ENCODE data around the gene PEAK1.
"Not testable (repeated sequence)": the region's sequence is repeated elsewhere in the genome, so short reads cannot be mapped to it uniquely, and the experiment has no call there.

The PEAK1 gene

DNA sequence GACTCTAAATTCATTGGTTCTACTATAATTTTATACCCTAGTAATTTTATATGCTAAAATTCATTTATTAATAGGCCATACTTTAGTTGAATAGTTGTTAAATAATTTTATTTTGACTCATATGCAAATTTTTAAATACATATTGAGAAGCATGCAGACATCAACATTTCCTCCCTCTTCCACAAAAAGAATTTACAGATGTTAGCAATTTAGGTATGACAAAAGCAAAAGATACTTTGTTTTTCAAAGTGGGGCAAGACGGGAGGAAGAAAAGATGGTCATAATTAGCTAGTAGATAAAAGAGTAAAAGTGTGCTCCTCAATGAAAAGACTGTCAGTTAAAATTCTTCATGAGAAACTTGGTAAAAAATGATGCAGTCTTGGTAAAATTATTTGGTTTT is 200.1 kb downstream of the PEAK1 start:
- DNase-seq = no peak

DNA sequence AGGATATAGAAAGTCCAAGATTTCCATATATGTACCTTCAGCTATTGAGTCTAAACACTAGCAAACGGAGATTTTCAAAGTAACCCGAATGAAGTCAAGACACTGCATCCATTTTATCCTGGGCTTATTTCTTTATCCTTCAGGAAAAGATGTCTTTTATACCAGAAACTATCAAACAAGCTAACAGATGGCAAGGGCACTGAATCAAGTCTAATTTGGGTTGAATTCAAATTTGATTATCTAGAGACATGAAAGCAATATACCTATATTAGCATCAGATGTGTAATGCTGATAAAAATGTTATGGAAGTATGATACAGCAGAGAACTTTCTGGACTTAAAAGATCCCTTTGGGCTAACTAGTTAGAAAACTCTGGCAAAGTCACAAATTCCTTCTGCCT is 210.7 kb downstream of the PEAK1 start:
- no peak for DNase-seq

DNA sequence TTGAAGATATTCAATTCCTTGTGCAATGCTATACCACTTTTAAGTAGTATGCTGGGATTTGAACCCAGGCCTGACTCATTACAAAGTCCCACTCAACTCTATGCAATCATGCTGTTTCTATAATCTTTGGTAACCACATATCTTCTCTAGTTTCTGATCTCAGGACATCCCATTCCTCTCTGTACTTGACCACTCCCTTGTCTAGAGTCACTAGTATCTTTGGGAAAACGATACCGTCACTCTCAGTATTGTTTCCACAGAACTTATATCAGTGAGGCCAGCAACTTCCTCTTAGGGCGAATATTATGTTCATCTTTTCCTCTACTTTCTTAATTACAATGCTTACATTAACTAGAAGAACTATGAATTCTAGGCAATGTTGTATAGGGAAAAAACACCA is 211.7 kb downstream of the PEAK1 start:
- DNase-seq = no peak

DNA sequence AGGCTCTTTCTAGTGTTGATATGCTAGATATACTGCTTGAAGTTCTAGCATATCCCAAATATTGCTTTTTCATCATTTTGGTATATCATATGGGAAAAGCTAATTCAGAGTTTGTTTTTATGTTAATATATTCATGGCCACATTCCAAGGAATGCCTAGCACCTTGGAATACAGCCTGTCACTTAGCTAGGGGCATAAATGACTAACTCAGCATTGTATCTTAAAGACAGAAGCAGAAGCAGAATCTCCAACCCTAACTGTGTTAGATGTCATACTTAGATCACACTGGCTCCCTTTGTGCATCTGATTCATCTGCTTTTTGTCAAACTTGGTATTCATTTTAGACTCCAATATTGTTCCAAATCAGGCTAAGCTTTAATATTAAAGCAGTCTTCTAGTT is 218.2 kb downstream of the PEAK1 start:
- no peak for DNase-seq

DNA sequence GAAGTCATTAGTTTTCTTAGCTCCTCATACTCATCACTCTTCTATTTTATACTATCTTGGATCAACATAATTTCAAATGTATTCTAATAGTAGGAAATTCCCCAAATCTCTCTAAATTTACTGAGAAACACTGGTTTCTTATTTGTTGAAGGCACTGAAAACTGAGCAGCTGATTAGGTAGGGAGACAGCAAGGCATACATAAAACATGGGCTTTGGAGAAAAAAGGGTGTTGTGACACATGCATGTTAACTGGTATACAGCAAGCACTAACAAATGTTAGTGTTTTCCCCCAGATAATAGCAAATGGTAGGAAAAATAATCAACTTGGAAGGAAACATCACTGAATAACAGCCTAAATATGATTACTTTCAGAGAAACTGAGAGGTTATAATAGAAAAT is 223.5 kb downstream of the PEAK1 start:
- no peak for DNase-seq

DNA sequence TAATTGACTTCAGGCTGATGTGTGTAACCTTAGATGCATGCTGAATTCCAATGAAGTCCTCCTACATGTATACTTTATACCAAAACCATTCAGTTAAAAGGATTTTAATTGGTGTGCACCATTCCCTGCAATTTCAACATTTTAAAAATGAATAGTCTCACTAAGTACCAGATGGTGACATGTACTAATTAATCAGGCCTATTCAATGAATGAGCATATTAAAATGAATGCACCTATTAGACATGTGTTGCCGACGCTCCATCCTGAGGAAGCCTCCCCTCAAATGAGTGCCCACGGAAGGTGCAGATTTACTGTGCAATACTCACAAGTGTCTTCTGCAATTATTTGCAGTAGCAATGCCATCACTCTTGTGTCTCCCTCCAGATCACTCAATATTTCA is 224.3 kb downstream of the PEAK1 start:
- DNase-seq = no peak

DNA sequence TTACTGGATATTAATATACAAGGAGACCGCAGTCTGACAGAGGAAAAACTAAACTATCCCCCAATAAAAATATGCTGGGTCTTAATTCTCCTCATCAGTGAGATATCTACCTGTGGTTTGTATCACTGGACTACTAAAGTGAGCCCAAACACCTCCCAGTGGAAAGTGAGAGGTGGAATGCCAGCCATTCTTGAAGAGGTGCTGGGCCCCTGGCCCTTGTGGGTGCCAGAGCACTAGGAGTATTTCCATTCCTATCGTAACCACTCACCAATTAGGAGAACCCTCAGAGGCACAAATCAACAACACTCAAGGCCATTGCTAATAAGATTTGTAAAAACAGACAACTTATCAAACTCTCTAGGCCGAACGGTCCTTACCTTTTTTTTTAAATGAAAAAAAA is 227.5 kb downstream of the PEAK1 start:
- DNase-seq = no peak

DNA sequence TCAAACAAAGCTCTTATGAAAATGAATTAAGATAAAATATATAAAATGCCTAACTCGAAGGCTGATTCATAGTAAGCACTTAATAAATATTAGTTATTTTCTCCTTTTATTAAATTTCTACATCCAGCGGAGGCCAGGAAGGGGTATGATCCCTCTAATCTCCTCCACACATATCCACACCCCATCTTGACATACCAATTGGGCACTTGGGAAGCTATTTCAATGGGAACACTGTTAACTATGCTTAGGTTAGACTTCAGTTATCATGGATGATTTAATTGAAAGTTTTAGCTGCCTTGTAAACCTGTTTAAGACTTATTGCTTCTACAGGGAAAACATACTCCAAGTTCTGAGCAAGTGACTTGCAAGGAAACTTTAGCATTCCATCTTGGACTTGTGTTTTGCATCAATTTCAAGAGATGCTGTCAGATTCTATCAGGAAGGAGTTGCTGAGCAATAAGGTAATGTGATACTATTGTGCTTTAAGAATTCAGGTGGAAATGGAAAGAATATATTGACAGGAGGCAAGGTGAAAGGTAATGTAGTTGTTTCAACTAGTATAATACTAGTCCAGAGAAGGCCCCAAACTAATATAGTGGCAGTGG is 228.6 kb downstream of the PEAK1 start:
- no peak for DNase-seq

DNA sequence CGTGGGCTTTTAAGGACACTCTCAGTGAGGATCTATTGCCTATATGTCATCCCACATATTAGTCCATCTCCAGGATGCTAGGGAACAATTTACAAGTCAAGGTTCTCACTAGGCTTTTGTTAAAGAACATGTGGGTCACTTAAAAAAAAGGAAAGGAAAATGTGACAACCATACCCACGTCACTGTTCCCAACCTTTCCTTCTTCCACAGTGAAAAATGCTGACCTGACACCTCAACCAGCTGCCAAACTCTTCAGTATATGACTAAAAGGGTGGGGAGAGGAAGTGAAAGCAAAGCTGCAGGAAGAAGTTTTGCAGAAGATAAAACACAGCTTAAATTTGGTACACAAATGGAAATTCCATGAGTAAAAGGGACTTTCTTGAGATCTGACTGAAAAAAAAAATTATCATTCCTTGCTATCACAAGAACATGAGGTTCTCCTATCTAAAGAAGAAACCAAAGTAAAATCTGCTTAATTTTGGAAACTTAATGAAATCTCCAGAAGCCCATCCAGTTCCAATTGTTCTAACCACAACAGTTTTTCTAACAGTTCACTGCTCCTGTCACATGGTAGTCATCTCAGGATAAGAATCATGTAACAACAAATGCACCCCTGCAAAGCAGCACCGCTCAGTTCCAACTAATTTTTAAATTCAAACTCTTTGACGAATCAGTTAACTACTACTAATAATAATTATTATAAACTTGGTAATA is 232.0 kb downstream of the PEAK1 start:
- no peak for DNase-seq

DNA sequence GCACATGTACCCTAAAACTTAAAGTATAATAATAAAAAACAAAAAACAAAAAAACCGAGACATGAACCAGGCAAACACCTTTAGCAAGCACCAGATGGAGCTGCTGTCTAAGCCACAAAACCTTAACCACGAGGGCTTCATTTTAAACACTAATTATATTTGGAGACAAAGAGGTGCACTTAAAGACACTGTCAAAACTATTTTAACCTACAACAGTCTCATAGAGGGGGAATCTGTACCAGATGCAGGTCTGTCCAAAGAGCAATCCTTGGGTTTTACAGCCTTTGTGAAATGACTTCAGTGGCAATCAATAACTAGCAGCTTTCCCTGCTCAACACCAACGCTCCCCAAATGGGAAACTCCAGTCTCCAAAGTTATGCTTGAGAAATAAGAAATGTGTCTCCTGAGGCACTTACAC is 233.3 kb downstream of the PEAK1 start:
- no peak for DNase-seq

DNA sequence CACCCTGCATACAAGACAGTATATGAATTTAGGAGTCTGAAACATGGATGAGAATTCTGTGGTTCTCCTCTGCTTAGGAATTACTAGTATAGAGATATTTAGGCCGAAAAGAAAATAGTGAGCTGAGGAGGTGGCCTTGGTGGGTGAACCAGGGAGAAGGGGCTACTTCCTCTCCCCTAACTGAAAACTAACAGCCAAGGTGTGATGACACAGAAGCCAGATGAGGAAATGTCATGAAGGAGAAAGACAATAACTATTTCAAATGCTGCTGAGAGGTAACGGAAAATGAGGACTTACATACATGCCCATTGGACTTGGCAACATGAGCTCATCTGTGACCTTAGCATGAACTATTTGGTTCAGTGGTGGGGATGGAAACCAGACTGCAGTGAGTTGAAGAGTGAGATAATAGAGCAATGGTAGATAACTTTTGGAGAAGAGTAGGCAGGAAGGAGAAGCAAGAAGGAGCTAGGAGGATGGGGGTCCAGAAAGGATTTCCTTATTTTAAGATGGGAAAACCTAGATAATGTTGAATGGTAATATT is 234.6 kb downstream of the PEAK1 start:
- no peak for DNase-seq

DNA sequence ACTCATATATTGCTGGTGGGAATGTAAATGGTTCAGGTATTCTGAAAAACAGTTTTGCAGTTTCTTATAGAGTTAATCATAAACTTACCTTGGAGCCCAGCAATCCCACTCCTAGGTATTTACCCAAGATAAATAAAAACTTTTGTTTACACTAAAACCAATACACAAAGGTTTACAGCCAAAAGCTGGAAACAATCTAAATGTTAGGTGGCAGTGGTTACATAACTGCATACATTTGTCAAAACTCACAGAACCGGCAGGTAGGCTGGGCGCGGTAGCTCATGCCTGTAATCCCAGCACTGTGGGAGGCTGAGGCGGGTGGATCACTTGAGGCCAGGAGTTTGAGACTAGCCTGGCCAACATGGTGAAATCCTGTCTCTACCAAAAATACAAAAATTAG is 235.6 kb downstream of the PEAK1 start:
- not testable (repeated sequence) for DNase-seq

DNA sequence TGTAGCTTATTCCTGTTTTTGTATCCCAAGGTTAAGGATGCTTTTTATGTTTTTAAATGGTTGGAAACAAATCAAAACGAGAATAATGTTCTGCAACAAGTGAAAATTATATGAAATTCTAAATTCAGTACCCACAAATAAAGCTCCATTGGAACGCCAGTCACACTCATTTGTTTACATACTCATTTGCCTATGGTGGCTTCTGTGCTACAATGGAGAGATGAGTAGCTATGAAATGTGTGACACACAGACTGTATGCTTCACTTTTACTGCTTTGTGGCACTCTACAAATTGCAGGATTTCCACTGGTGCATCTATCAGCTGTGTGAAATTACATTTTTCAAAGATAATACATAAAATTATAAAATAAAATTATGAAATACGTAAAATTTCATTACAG is 236.8 kb downstream of the PEAK1 start:
- DNase-seq = no peak

DNA sequence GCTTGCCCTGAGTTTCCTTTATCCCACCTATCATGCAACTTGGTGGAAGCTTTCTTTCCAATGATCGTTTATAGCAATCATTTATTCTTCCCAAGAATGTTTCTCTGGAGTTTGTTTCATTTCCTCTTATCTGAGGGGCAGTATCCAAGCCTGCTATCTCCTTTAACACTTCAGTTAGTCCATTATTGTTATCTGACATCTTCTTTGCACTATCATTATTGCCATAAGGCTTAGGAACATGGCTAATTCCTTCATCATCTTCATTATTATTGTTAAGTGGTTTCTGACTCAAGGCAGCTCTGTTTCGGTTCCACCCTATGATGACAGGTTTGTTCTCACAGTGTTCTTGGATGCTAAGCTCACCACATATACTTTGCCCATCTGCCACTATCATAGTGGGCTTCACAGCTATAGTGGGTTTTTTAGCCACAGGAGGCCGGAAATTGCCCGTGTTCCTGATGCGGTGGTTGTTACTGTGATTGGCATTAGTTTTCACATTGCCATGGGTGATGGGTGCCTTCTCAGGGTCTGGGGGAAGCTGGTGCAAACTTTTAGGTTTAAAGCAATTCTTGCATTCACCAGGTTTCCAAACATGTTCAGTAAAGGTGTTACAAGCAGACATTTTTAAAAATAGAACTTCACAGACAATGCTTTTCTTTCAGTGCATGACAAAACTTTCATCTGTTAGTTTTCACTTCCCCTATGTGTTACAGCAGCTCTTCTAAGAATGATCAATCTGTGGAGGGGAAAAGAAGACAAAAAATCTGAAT is 238.4 kb downstream of the PEAK1 start:
- no peak for DNase-seq

DNA sequence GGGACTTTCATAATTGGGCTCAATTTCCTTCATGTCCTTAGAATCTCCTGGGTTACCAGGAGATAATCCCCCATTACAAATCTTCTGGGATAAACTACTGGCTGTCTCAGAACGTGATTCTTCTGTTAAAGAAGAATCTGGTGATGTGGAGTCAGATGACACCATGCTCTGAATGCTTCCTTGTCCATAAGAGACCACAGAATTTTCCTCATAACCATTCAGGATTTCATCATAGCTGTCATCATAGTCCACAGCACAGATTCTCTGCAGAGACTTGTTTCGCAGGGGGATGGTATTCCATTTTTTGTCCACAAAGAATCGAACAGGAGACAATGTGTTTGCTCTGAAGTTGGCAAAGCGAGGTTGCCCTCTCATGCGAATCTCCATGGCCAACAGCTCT is 239.1 kb downstream of the PEAK1 start:
- no peak for DNase-seq

DNA sequence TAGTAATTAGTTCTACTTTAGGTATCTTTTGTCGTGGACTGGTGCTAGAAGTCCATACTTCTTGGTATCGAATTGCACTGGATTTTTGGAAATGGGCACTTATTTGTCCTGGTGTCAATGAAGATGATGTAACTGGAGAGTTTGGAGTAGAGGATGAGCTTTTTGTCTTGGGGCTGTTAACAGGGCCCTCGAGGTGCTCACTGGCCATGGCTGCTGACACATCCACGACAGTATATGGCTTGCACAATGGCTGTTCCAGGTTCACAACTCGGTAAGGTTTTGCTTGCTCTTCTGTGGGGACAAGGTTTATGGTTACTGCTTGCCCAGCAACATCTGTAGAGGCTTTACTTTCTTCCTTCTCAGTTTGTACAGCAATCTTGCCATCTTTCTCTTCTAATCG is 239.6 kb downstream of the PEAK1 start:
- no peak for DNase-seq

DNA sequence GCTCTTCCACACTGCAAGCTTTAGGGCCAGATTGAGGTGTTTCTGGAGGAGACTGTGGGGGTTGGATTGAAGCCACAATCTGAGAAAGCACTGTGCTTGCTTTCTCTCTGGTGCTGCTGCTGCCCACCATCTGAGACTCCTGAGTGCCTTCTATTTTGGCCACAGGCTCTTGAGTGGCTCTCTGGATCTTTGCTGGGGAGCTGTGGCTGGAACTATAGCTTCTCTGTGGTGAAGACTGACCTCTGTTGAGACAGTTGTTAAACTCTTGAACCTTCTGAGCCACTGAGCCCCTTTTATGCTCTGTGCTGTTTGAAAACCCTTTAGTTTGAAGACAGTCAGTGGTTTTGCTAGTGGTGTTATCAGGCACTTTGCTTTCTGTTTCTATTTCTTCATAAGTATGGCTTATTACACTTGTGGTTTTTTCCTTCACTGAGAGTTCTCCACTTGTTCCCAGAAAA is 240.3 kb downstream of the PEAK1 start:
- no peak for DNase-seq

DNA sequence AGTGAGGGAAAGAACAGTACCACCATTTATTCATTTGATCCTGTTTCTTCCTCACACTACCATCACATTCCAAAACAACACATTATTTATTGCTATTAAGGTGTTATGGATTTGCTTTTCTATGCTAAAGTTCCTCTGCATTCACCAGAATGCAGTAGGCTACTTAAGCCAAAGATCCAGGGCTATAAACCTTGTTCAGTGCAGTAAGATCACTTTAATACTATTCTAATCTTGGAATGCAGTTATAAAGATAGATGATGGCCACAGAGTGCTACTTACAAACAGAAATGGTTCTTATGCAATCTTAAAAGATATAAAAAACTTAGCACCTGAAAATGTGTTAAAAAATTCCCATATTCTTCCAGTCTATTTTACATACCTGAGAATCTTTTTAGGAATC is 241.5 kb downstream of the PEAK1 start:
- no peak for DNase-seq

DNA sequence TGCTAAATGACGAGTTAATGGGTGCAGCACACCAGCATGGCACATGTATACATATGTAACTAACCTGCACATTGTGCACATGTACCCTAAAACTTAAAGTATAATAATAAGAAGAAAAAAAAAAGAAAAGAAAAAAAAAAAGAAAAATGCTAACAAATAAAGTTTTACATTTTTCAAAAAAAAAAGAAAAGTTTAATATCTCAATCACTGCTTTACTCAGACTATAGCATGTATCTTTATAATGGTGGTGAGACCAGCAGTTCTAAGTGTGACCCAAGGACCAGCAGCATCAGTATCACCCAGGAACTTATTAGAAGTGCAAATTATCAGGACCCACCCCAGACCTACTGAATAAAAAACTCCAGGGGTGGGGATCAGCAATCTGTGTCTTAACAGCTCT is 243.8 kb downstream of the PEAK1 start:
- not testable (repeated sequence) for DNase-seq

DNA sequence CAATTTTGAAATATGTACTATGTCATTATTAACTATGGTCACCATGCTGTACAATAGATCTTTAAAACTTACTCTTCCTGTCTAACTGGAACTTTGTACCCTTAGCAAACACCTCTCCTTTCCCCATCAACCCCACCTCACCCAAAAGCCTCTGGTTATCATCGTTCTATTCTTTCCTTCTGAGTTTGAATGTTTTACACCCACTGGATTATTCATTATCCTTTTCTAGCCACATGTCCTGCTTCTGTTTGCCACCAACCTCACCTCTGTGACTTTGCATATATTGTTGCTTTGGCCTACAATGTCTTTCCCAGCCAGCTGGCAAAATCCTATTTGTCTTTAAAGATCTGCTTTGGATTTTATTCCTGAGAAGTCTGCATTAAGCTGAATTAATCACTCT is 246.4 kb downstream of the PEAK1 start:
- no peak for DNase-seq

DNA sequence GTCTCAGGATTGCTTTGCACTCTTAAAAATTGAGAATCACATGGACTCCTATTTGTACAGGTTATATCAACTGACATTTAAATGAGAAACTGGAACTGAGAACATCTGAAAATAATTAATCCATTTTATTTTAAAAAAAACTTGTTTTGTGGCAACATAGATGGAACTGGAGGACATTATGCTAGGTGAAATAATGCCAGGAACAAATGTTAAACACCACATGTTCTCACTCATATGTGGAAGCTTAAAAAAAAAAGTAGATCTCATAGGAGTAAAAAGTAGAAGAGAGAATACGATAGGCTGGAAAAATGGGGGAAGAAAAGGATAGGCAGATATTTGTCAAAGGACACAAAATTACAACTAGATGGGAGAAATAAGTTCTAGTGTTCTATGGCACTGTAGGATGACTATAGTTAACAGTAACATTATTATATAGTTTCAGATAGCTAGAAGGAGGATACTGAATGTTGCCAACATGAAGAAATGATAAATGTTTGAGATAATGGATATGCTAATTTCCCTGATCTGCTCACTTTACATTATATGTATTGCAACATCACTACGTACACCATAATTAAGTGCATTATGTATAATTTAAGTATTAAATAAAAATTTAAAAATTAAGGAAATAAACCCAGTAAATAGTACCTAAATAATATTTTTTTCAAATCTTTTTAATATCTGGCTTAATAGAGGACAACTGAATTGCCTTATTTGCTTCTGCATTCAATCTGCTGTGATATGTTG is 248.5 kb downstream of the PEAK1 start:
- DNase-seq = no peak

DNA sequence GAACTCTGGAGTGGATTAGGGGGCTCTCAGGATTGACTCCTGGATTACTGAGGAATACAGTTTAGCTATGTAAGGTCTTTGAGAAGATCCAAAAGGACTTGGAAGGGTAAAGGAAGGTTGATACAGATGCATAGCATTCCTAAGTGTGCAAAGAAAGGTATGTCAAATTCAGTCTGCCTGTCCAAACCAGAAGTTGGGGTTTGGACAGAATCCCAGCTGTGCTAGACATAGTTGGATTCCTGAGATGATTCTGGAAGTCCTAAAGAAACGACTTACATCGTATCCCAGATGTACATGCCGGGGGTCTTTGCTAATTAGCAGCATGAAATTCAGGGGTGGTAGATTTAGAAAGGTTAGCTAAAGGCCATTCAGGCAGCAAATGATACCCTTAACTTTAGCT is 251.3 kb downstream of the PEAK1 start:
- DNase-seq = no peak

DNA sequence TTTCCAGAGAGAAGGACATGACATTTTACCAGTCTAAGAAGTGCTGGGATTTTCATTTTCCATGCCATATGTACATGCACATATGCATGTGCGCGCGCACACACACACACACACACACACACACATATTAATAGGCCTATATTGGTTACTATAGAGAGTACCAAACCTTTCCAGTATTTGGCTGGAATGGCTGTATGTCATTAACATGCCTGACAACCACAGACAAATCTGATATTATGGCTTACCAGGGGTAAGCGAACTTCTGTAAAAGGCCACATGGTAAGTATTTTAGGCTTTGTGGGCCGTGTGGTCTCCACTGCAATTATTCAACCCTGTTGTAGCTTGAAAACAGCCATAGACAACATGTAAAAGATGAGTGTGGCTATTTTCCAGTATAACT is 251.8 kb downstream of the PEAK1 start:
- DNase-seq = no peak
